Renal pelvis (tissue), 12 donors: ENCODE measurements around the gene SMIM12. TPM values are rescaled to one million over a fixed set of nuclear protein-coding genes. Genes with fewer than 3 reads are reported as not detected.

Experiments
- DNase-seq: peaks from one replicate; pipeline ENCODE4 v3.0.0-alpha.2; 2013
- long read RNA-seq, 16 experiments: transcript quantifications; one replicate each; lab custom pipeline, GENCODE V29; 2026
- polyA plus RNA-seq, 3 donors: library from polyadenylated mRNA; unstranded; fragments of 120-200 nt; gene quantifications; one replicate each; pipeline ENCODE4 v1.2.1, GENCODE V29; 2013; ENCODE audit not compliant: insufficient read length in 3 of 3

Gene SMIM12
- 10 to 100 TPM; 32.0 to 37.6 (median 33.9) TPM for polyA plus RNA-seq
- long read RNA-seq, donor 1, transcript SMIM12-206 (2 exons, 3,454 nt) = major isoform, 17 of 24 reads
- long read RNA-seq, donor 1, partial matches to known transcripts = 7 of 24 reads
- long read RNA-seq, donor 1, other reads (novel, unspliced or antisense) = 0 of 24 reads
- long read RNA-seq, donor 2, transcript SMIM12-206 (2 exons, 3,454 nt) = major isoform, 23 of 24 reads
- long read RNA-seq, donor 2, partial matches to known transcripts = 0 of 24 reads
- long read RNA-seq, donor 2, other reads (novel, unspliced or antisense) = 0 of 24 reads
- long read RNA-seq, donor 3, transcript SMIM12-206 (2 exons, 3,454 nt) = major isoform, 21 of 22 reads
- long read RNA-seq, donor 3, partial matches to known transcripts = 0 of 22 reads
- long read RNA-seq, donor 3, other reads (novel, unspliced or antisense) = 0 of 22 reads
- long read RNA-seq, donor 4, transcript SMIM12-206 (2 exons, 3,454 nt) = major isoform, 25 of 26 reads
- long read RNA-seq, donor 4, partial matches to known transcripts = 0 of 26 reads
- long read RNA-seq, donor 4, other reads (novel, unspliced or antisense) = 0 of 26 reads
- long read RNA-seq, donor 5, transcript SMIM12-206 (2 exons, 3,454 nt) = major isoform, 10 of 10 reads
- long read RNA-seq, donor 5, partial matches to known transcripts = 0 of 10 reads
- long read RNA-seq, donor 5, other reads (novel, unspliced or antisense) = 0 of 10 reads
- long read RNA-seq, donor 6, transcript SMIM12-206 (2 exons, 3,454 nt) = major isoform, 22 of 22 reads
- long read RNA-seq, donor 6, partial matches to known transcripts = 0 of 22 reads
- long read RNA-seq, donor 6, other reads (novel, unspliced or antisense) = 0 of 22 reads
- long read RNA-seq, donor 7, transcript SMIM12-206 (2 exons, 3,454 nt) = major isoform, 35 of 36 reads
- long read RNA-seq, donor 7, partial matches to known transcripts = 0 of 36 reads
- long read RNA-seq, donor 7, other reads (novel, unspliced or antisense) = 0 of 36 reads
- long read RNA-seq, donor 8, transcript SMIM12-206 (2 exons, 3,454 nt) = major isoform, 8 of 25 reads
- long read RNA-seq, donor 8, partial matches to known transcripts = 17 of 25 reads
- long read RNA-seq, donor 8, other reads (novel, unspliced or antisense) = 0 of 25 reads
- long read RNA-seq, donor 9, transcript SMIM12-206 (2 exons, 3,454 nt) = major isoform, 29 of 84 reads
- long read RNA-seq, donor 9, partial matches to known transcripts = 53 of 84 reads
- long read RNA-seq, donor 9, other reads (novel, unspliced or antisense) = 0 of 84 reads
- long read RNA-seq, donor 10, transcript SMIM12-206 (2 exons, 3,454 nt) = major isoform, 21 of 32 reads
- long read RNA-seq, donor 10, partial matches to known transcripts = 10 of 32 reads
- long read RNA-seq, donor 10, other reads (novel, unspliced or antisense) = 0 of 32 reads
- long read RNA-seq, donor 11, transcript SMIM12-206 (2 exons, 3,454 nt) = major isoform, 17 of 17 reads
- long read RNA-seq, donor 11, partial matches to known transcripts = 0 of 17 reads
- long read RNA-seq, donor 11, other reads (novel, unspliced or antisense) = 0 of 17 reads
- long read RNA-seq, donor 12, transcript SMIM12-206 (2 exons, 3,454 nt) = major isoform, 34 of 38 reads
- long read RNA-seq, donor 12, partial matches to known transcripts = 0 of 38 reads
- long read RNA-seq, donor 12, other reads (novel, unspliced or antisense) = 0 of 38 reads
- long read RNA-seq, donor 13, transcript SMIM12-206 (2 exons, 3,454 nt) = major isoform, 7 of 7 reads
- long read RNA-seq, donor 13, partial matches to known transcripts = 0 of 7 reads
- long read RNA-seq, donor 13, other reads (novel, unspliced or antisense) = 0 of 7 reads
- long read RNA-seq, donor 14 = 0 reads
- long read RNA-seq, donor 15, transcript SMIM12-206 (2 exons, 3,454 nt) = major isoform, 31 of 43 reads
- long read RNA-seq, donor 15, partial matches to known transcripts = 0 of 43 reads
- long read RNA-seq, donor 15, other reads (novel, unspliced or antisense) = 12 of 43 reads
- long read RNA-seq, donor 16, transcript SMIM12-206 (2 exons, 3,454 nt) = major isoform, 37 of 37 reads
- long read RNA-seq, donor 16, partial matches to known transcripts = 0 of 37 reads
- long read RNA-seq, donor 16, other reads (novel, unspliced or antisense) = 0 of 37 reads

DNA sequence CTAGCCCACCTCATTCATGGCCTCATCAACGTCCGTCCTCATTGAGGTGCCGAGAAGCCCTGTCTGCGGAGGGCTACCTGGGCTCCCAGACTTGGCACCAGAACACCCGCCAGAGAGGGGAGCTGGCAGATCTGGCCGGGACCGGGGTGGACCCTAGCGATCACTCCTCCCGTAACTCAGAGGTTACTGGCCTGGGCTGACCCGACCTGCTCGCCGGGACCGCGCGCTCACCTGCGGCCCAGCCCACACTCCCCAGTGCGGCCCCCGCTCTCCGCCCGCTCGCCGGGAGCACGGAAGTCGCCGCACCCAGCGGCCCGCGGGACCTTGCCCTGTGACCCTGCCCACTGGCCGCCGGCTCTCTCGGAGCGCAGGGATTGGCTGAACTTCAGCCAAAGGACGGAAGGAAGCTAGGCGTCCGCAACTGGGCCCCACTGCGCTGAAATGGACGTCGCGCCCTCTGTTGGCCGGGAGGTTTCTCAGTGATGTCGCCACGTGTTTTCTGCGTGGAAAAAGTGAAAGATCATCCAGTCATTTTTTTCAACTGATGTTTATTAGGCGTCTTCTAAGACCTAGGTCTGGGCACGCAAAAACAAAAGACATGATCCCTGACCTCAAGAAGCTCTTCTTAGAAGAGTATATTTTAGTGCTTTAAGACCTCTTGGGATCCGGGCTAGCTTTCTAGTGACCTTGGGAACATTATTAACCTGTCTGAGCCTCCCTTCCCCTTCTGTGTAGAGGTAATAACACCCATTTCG is at the start of gene SMIM12:
TSS of gene SMIM12 (minus strand) at position 304 of the 755 bp plus-strand sequence. CDS start 3,772 bp downstream, outside the sequence.
- peak; percentile 89 for DNase-seq

DNA sequence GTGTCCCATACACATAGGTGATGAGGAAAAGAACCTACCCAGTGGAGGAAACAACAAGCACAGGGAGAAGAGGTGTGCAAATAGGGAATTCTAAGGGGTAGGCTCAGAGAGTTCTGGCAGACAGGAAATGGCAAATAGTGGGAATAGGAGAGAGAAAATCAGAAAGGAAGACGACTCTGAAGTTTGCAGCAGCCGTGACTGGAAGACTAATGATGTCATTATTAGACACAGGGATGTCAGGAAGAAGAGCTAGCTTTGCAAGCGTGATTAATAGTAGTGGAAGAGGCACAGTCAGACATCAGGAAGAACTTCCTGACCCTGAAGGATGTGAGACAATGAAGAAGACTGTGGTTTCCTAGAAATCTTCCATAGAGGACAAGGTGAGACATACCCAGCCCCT is 48.8 kb upstream of the SMIM12 start:
- DNase-seq = no peak

- no peak for DNase-seq
Observed at GRCh38 chr1:34907487-34908090, 48.0 kb upstream of the SMIM12 start.

DNA sequence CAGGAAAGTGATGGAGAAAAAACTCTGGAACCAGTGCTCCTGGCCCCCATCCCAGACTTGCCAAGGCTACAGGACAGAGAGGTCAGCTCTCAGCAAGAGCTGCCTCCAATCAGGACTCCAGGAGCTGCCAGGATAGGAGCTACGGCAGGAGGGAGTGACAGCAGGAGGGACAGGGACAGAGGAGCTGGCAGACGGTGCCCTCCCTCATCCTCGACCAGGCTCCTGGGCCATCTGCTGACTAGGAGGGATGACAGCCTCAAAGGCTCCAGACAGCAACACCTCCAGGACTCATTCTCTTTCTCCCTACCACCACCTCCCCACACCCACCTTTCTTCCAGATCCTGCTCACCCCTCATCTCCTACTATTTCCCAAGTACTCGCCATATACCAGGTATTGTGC is 47.2 kb upstream of the SMIM12 start:
- no peak for DNase-seq

- DNase-seq = no peak
Observed at GRCh38 chr1:34906222-34906621, 46.7 kb upstream of the SMIM12 start.

- DNase-seq = no peak
Observed at GRCh38 chr1:34905098-34905459, 45.5 kb upstream of the SMIM12 start.

DNA sequence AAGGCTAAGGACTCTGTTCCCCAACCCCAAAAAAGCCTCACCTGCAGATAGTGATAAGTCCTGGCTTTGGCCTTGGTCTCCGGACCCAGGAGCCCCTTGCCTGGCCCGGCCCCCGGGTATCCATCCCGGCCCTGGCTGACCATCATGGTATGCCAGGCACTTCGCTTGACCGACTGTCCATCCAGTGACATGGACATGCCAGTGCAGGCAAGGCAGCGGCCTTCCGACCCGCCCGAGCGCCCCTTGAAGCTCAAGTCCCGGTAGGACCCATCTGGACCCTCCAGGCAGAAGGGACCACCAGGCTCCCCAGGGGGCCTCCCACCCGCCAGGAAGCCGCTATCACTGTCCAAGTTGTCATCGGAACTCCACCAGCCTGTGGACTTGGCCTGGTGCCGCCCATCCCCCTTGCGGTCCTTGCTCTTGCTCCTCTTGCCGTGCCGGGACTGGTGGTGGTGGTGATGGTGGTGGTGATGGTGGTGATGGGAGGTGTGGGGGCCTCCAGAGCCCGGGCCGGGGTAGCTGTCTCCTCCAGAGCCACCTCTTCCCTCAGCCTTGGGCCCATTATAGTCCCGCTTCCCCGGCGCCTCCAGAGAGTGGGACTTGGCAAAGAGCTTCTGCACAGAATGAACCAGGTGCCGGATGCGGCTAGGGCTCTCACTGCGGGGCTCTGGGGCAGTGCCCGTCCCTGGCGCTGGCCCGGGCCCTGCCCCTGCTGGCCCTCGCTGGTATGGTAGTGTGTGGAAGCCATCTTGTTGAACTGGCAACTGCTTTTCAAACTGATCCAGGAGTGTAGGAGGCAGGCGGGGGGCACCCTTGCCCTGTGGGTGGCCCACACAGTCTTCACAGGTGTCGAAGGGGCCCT is 44.9 kb upstream of the SMIM12 start:
- DNase-seq = no peak

DNA sequence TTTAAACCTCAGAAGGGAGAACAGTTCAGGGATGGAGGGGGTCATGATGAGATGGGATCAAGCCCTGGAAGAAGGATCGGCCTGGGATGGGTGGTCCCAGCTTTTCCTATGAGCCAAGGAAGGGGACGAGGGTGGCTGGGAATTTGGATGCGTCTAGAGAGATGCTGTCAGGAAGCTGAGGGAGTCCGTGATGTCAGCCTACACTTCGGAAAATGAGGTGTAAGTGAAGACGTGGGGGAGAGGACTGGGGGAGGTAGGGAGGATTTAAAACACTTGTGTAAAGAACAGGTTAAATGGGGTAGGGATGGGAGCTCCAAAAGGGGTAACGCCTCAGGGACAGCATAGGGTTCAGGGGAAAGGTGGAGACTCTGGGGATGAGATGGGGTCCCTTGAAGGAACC is 42.4 kb upstream of the SMIM12 start:
- DNase-seq = no peak

GRCh38 chr1:34900775-34901502 is 41.4 kb upstream of the SMIM12 start:
- DNase-seq = no peak

GRCh38 chr1:34899906-34900305 is 40.4 kb upstream of the SMIM12 start:
- no peak for DNase-seq

- no peak for DNase-seq
Observed at GRCh38 chr1:34899471-34899870, 39.9 kb upstream of the SMIM12 start.

DNA sequence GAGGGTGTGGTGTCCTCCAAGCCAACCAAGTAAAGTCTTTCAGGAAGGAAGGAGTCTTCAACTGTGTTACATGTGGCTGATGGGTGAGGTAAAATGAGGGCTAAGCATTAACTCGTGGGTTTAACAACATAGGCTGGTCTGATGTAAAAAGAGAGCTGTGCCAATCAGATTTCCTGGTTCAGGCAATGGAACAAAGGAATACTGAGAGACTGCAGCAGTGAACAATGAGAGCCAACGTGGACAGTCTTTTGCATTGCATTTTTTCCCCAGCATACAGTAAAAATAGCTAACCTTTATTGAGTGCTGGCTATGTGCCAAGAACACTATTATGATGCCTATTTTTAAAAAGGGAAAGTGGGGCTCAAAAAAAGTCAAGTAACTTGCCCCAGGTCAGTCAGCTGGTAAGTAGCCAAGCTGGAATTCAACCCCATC is 38.8 kb upstream of the SMIM12 start:
- DNase-seq = no peak

GRCh38 chr1:34896612-34897011 is 37.1 kb upstream of the SMIM12 start:
- DNase-seq = no peak

- no peak for DNase-seq
Observed at GRCh38 chr1:34889705-34890104, 30.2 kb upstream of the SMIM12 start.

GRCh38 chr1:34887593-34887992 is 28.0 kb upstream of the SMIM12 start:
- DNase-seq = no peak

DNA sequence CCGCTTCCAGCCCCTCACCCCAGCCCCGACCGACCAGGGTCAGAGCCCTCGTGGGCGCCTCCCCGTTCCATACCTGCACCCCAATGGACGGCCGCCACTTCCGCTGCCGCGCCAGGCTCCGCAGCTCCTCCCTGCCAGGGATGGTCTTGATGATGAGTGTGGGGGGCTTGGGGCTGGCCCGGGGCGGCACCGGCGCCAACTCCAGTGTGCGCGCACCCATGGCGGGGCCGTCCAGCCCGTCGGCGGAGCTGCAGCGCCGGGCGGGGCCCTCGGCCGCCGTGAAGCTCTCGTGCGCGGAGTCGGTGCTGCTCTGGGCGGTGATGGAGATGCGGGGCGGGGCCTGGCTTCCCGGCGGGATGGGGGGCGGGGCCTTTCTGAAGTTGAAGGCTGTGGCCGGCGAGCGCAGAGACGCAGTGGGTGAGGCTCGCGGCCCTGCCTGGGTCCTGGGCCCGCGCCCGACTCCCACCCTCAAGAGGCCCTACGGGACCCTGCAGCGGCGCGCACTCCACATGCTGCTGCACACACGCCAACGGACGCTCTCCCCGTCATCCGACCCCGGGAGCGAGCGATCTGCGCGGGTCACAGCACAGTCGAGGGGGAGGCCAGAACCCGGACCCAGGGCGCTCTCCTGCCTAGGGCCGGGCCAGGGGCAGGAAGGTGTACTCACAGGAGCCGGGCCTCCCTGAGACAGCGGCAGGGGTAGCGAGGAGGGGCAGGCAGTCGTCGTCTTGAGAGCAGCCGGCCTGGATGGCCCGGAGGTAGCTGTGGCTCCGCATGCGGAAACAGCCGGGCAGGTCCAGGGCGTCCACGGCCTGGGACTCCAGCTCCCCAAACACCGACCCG is 26.1 kb upstream of the SMIM12 start:
- DNase-seq = peak; percentile 29
